H1 (cell line): ENCODE measurements around the gene OPCML. TPM values are rescaled to one million over a fixed set of nuclear protein-coding genes. Genes with fewer than 3 reads are reported as not detected.

Experiments used
- CTCF ChIA-PET: fragments of 300-600 bp; sonication (Branson Sonifier 250); formaldehyde crosslinking; loops from one replicate; lab custom pipeline; 2021; ENCODE audit not compliant: partially characterized antibody; lab: Charles Lee
- POLR2A ChIA-PET: fragments of 300-600 bp; sonication (Branson Sonifier 250); formaldehyde crosslinking; loops from one replicate; lab custom pipeline; 2021; ENCODE audit warnings: inconsistent platforms; ENCODE audit not compliant: partially characterized antibody; lab: Charles Lee
- DNase-seq, 2 experiments: peaks; one replicate each; pipeline versions ENCODE4 v3.0.0 to v3.0.0-alpha.2; 2010 to 2022; ENCODE audit warnings: low spot score in 2 of 2, low read depth in 1 of 2, mixed read lengths in 1 of 2
- FAIRE-seq: peaks from 2 replicates; lab custom pipeline; 2011; peaks lifted over from hg19 to GRCh38; lab: Jason Lieb, UNC
- H2AFZ ChIP-seq: 2 replicates; pipeline ENCODE4 v1.8.1; 2012; ENCODE audit warnings: low read length, inconsistent platforms
- H2AK5ac ChIP-seq: 2 replicates; pipeline ENCODE4 v1.6.1; 2013; ENCODE audit warnings: low read depth, low read length
- H2BK120ac ChIP-seq: replicated peaks from 2 replicates; pipeline ENCODE3; 2013; ENCODE audit warnings: low read depth, low read length, inconsistent platforms
- H2BK12ac ChIP-seq: 2 replicates; pipeline ENCODE4 v1.6.1; 2013; ENCODE audit warnings: low read depth, low read length
- H2BK15ac ChIP-seq: 2 replicates; pipeline ENCODE4 v1.6.1; 2013; ENCODE audit warnings: low read length
- H2BK20ac ChIP-seq: 2 replicates; pipeline ENCODE4 v1.6.1; 2013; ENCODE audit warnings: low read length
- H2BK5ac ChIP-seq: 2 replicates; pipeline ENCODE4 v1.6.1; 2013; ENCODE audit warnings: low read depth, low read length
- H3K14ac ChIP-seq: 2 replicates; pipeline ENCODE4 v1.6.1; 2013; ENCODE audit warnings: inconsistent platforms; ENCODE audit not compliant: insufficient read length
- H3K18ac ChIP-seq: 2 replicates; pipeline ENCODE4 v1.6.1; 2013; ENCODE audit warnings: low read length; ENCODE audit errors: extremely low read depth
- H3K23ac ChIP-seq: 2 replicates; pipeline ENCODE4 v1.6.1; 2013; ENCODE audit warnings: inconsistent platforms; ENCODE audit not compliant: insufficient read length
- H3K23me2 ChIP-seq: 2 replicates; pipeline ENCODE4 v1.6.1; 2013; ENCODE audit warnings: low read depth, low read length
- H3K27ac ChIP-seq: 2 replicates; pipeline ENCODE4 v1.6.1; 2011; ENCODE audit warnings: low read depth, low read length, inconsistent platforms
- H3K27me3 ChIP-seq, 4 experiments: replicated peaks in 1 of 4; 1 replicate in 1 of 4; 2 replicates in 3 of 4; pipeline versions ENCODE4 v1.6.1 to v1.8.1; 2011 to 2013; ENCODE audit warnings: low read length in 3 of 4, mild to moderate bottlenecking in 3 of 4, inconsistent platforms in 2 of 4, mixed read lengths in 2 of 4, moderate library complexity in 1 of 4; ENCODE audit not compliant: control insufficient read depth in 3 of 4, insufficient read depth in 3 of 4; ENCODE audit errors: extremely low read depth in 1 of 4
- H3K36me3 ChIP-seq, 4 experiments: 2 replicates each; pipeline versions ENCODE4 v1.6.1 to v1.8.1; 2011 to 2013; ENCODE audit warnings: mild to moderate bottlenecking in 4 of 4, low read length in 3 of 4, moderate library complexity in 2 of 4, control low read depth in 1 of 4, inconsistent platforms in 1 of 4; ENCODE audit not compliant: insufficient read depth in 4 of 4, control insufficient read depth in 2 of 4
- H3K4ac ChIP-seq: replicated peaks from 2 replicates; pipeline ENCODE3; 2013; ENCODE audit warnings: low read length, low read depth, mixed read lengths, inconsistent platforms; ENCODE audit not compliant: insufficient read length
- H3K4me1 ChIP-seq, 4 experiments: replicated peaks in 1 of 4; 1 replicate in 1 of 4; 2 replicates in 3 of 4; pipeline versions ENCODE4 v1.6.1 to v1.8.1; 2011 to 2013; ENCODE audit warnings: low read length in 3 of 4, inconsistent platforms in 2 of 4, mixed read lengths in 1 of 4; ENCODE audit not compliant: insufficient read depth in 4 of 4, control insufficient read depth in 3 of 4
- H3K4me2 ChIP-seq, 2 experiments: 2 replicates each; pipeline versions ENCODE4 v1.6.1 to v1.8.1; 2011 to 2013; ENCODE audit warnings: low read depth in 2 of 2, low read length in 2 of 2, control low read depth in 1 of 2, inconsistent platforms in 1 of 2, mild to moderate bottlenecking in 1 of 2; ENCODE audit not compliant: insufficient read depth in 1 of 2
- H3K4me3 ChIP-seq, 4 experiments: fragments of 200-600, 300-600 bp in 1 of 4; sonication (generic), shearing (Covaris generic), sonication (Bioruptor Twin) in 1 of 4; 2 replicates each; pipeline versions ENCODE4 v1.5.1 to v1.8.1; 2011 to 2016; ENCODE audit warnings: low read length in 4 of 4, low read depth in 3 of 4, control low read depth in 2 of 4, inconsistent platforms in 2 of 4, mild to moderate bottlenecking in 2 of 4, mixed read lengths in 1 of 4, moderate library complexity in 1 of 4; ENCODE audit not compliant: insufficient read depth in 2 of 4; ENCODE audit errors: extremely low read depth in 1 of 4
- H3K56ac ChIP-seq: replicated peaks from 2 replicates; pipeline ENCODE3; 2013; ENCODE audit warnings: low read depth, mild to moderate bottlenecking, mixed read lengths, low read length, inconsistent platforms; ENCODE audit not compliant: insufficient read length
- H3K79me1 ChIP-seq: 2 replicates; pipeline ENCODE4 v1.6.1; 2013; ENCODE audit warnings: low read depth, low read length, control low read depth
- H3K79me2 ChIP-seq, 2 experiments: 2 replicates each; pipeline versions ENCODE4 v1.6.1 to v1.8.1; 2012 to 2013; ENCODE audit warnings: low read length in 2 of 2, mild to moderate bottlenecking in 2 of 2, inconsistent platforms in 1 of 2; ENCODE audit not compliant: insufficient read depth in 2 of 2, control insufficient read depth in 1 of 2
- H3K9ac ChIP-seq, 4 experiments: replicated peaks in 1 of 4; 1 replicate in 1 of 4; 2 replicates in 3 of 4; pipeline versions ENCODE4 v1.6.1 to v1.8.1; 2011 to 2013; ENCODE audit warnings: low read depth in 3 of 4, low read length in 3 of 4, control low read depth in 2 of 4, mild to moderate bottlenecking in 2 of 4, moderate library complexity in 2 of 4, inconsistent platforms in 1 of 4; ENCODE audit errors: extremely low read depth in 1 of 4
- H3K9me3 ChIP-seq, 2 experiments: 2 replicates each; pipeline versions ENCODE4 v1.6.1 to v1.8.1; 2012 to 2013; ENCODE audit warnings: mild to moderate bottlenecking in 2 of 2, moderate library complexity in 2 of 2, control low read depth in 1 of 2, inconsistent platforms in 1 of 2, low read depth in 1 of 2, low read length in 1 of 2, mixed read lengths in 1 of 2; ENCODE audit not compliant: insufficient read depth in 2 of 2
- H4K20me1 ChIP-seq, 2 experiments: replicated peaks in 1 of 2; 2 replicates each; pipeline versions ENCODE3 to v1.8.1; 2011 to 2013; ENCODE audit warnings: inconsistent platforms in 2 of 2, low read length in 2 of 2, mild to moderate bottlenecking in 1 of 2; ENCODE audit not compliant: insufficient read depth in 2 of 2, control insufficient read depth in 1 of 2
- H4K5ac ChIP-seq: 2 replicates; pipeline ENCODE4 v1.6.1; 2013; ENCODE audit warnings: low read length, low read depth, mixed read lengths, inconsistent platforms; ENCODE audit not compliant: insufficient read length
- H4K8ac ChIP-seq: 2 replicates; pipeline ENCODE4 v1.8.0; 2013; ENCODE audit warnings: mild to moderate bottlenecking, moderate library complexity, low read length, inconsistent platforms; ENCODE audit not compliant: insufficient read depth; ENCODE audit errors: extremely low read depth
- H4K91ac ChIP-seq: replicated peaks from 2 replicates; pipeline ENCODE3; 2013; ENCODE audit warnings: low read length, mixed read lengths, inconsistent platforms; ENCODE audit not compliant: insufficient read length
- ATF3 ChIP-seq: IDR thresholded peaks from 2 replicates; pipeline ENCODE4 v1.6.1; 2011; ENCODE audit warnings: low read depth, mild to moderate bottlenecking, low read length; ENCODE audit not compliant: insufficient read depth
- BCL11A ChIP-seq, 2 experiments: IDR thresholded peaks; one replicate each; pipeline ENCODE4 v1.6.1; 2011; ENCODE audit warnings: low read depth in 2 of 2, low read length in 2 of 2, mild to moderate bottlenecking in 2 of 2
- BRCA1 ChIP-seq: IDR thresholded peaks from 2 replicates; pipeline ENCODE4 v1.6.1; 2012; ENCODE audit warnings: low read depth, low read length, improper control_type of control experiment
- CHD2 ChIP-seq: IDR thresholded peaks from 2 replicates; pipeline ENCODE4 v1.6.1; 2012; ENCODE audit warnings: low read length, improper control_type of control experiment
- E2F6 ChIP-seq: IDR thresholded peaks from 2 replicates; pipeline ENCODE4 v1.6.1; 2012; ENCODE audit warnings: inconsistent platforms
- HDAC6 ChIP-seq: IDR thresholded peaks from one replicate; pipeline ENCODE4 v1.7.1; 2012; ENCODE audit warnings: low read depth, mild to moderate bottlenecking, inconsistent platforms, low read length, moderate library complexity
- KDM1A ChIP-seq: fragments of 200-600, 300-600 bp; sonication (generic); IDR thresholded peaks from 2 replicates; pipeline ENCODE4 v1.7.1; 2016; ENCODE audit warnings: mild to moderate bottlenecking, low read length, borderline replicate concordance
- MAFK ChIP-seq: IDR thresholded peaks from 2 replicates; pipeline ENCODE4 v1.6.1; 2012; ENCODE audit warnings: low read depth, mild to moderate bottlenecking, improper control_type of control experiment, low read length
- MAX ChIP-seq: IDR thresholded peaks from 2 replicates; pipeline ENCODE4 v1.6.1; 2012; ENCODE audit warnings: inconsistent platforms
- POLR2AphosphoS5 ChIP-seq: IDR thresholded peaks from 2 replicates; pipeline ENCODE4 v1.6.1; 2011; ENCODE audit warnings: low read depth, low read length
- POU5F1 ChIP-seq: IDR thresholded peaks from 2 replicates; pipeline ENCODE4 v1.6.1; 2011; ENCODE audit warnings: low read depth, mild to moderate bottlenecking, low read length, moderate library complexity
- RBBP5 ChIP-seq: IDR thresholded peaks from 2 replicates; pipeline ENCODE4 v1.7.1; 2012; ENCODE audit warnings: low read depth, mild to moderate bottlenecking, inconsistent platforms, low read length, moderate library complexity, borderline replicate concordance
- TAF1 ChIP-seq: IDR thresholded peaks from 2 replicates; pipeline ENCODE4 v1.6.1; 2011; ENCODE audit warnings: mild to moderate bottlenecking, low read depth, low read length
- WGBS, 2 experiments: shearing (Covaris generic) in 1 of 2; methylation state at CpG; one replicate each; pipeline versions ENCODE4 v1.1.6 to v1.1.7; 2013 to 2015; ENCODE audit warnings: low lambda C conversion rate in 2 of 2, mixed read lengths in 2 of 2, inconsistent platforms in 1 of 2, low coverage in 1 of 2, missing lambda C conversion rate in 1 of 2; ENCODE audit not compliant: insufficient replicate concordance in 2 of 2, insufficient coverage in 1 of 2, insufficient read length in 1 of 2; ENCODE audit errors: extremely low coverage in 1 of 2, missing lambda C conversion rate in 1 of 2; 5-methylcytosine and 5-hydroxymethylcytosine counted together
- polyA plus RNA-seq, 7 experiments: library from polyadenylated mRNA; depleted of rRNA in 3 of 7; stranded (reverse) in 5 of 7; unstranded in 2 of 7; fragments of >200 nt in 5 of 7; fragments of 200-250 nt in 2 of 7; gene quantifications; 1 replicate in 5 of 7; 2 replicates in 1 of 7; 4 replicates in 1 of 7; pipeline versions ENCODE4 v1.2.1 to v1.2.3, GENCODE V29; 2011 to 2013; ENCODE audit warnings: missing spikeins in 2 of 7, mixed read lengths in 2 of 7
- total RNA-seq: library from RNA; stranded (reverse); fragmentation: NEBNext Ultra II Directional; extraction: Animal tissue kit (Norgen Biotek cat#: 25700); gene quantifications from 2 replicates; pipeline ENCODE4 v1.2.1, GENCODE V29; 2021

OPCML gene
- total and polyA plus RNA-seq, 2 of the 8 experiments (the other 6 are each of a cell fraction or from before 2014, with no cell fraction given): 2.3 to 3.1 TPM

GRCh38 chr11:133506023-133506422 lies 26.3 kb downstream of the OPCML start:
- no peaks in the 10 kb centered on the region for H3K9me3 ChIP-seq
- 0 out of 4 replicates have a peak overlapping the region, but pooled peaks of 1 of the 2 experiments have one; percentile 26 for H3K4me2 ChIP-seq
- TF ChIP-seq POU5F1 (no peak), RBBP5 (no peak), POLR2AphosphoS5 (no peak), MAX (no peak), MAFK (no peak), HDAC6 (no peak), ATF3 (no peak), BCL11A (IDR thresholded peaks at IDR 0.05; ENCODE audit: low read depth in 2 of 2, low read length in 2 of 2) (no peak), KDM1A (no peak), TAF1 (no peak), CHD2 (no peak), BRCA1 (no peak), E2F6 (no peak)
- no peak overlapping the region for H2BK120ac ChIP-seq
- no peaks in the 10 kb centered on the region for H3K36me3 ChIP-seq
- H4K91ac ChIP-seq: no peak overlapping the region
- H2BK12ac ChIP-seq: no peak overlapping the region
- no peak overlapping the region for H2BK20ac ChIP-seq
- H2BK15ac ChIP-seq: no peak overlapping the region
- H3K4me3 ChIP-seq: no peak overlapping the region
- H3K4ac ChIP-seq: no peak overlapping the region
- DNase-seq: no peak
- FAIRE-seq: no peak
- no peaks in the 10 kb centered on the region for H3K79me2 ChIP-seq
- H3K27ac ChIP-seq: no peak overlapping the region
- H2AK5ac ChIP-seq: no peak overlapping the region
- H4K8ac ChIP-seq: no peak overlapping the region
- ChIA-PET POLR2A (interaction anchor here (0.6 kb wide), 1 partner anchor 282 kb away, joined by 3 read pairs; no protein-coding TSS in a partner anchor), CTCF (interaction anchor here (0.6 to 1.3 kb wide), 2 partner anchors 372 to 522 kb away, joined by 3 read pairs; no protein-coding TSS in a partner anchor)
- H2BK5ac ChIP-seq: no peak overlapping the region
- no peak overlapping the region for H3K23ac ChIP-seq
- peaks cover 6 to 34% (median 23%) of the 10 kb centered on the region in 4 experiments for H3K4me1 ChIP-seq
- no peak overlapping the region for H4K5ac ChIP-seq
- H3K9ac ChIP-seq: no peak overlapping the region
- no peak overlapping the region for H3K18ac ChIP-seq
- H3K14ac ChIP-seq: no peak overlapping the region
- no peaks in the 10 kb centered on the region for H4K20me1 ChIP-seq
- H3K27me3 ChIP-seq: peaks cover 0 to 3% (median under 1%) of the 10 kb centered on the region in 4 experiments; a peak in 2 of 7 replicates
- no peak overlapping the region for H2AFZ ChIP-seq
- WGBS, 2 experiments: 59% methylated on average over 3 of the region's 3 CpGs; no CpG with 5 or more reads in 1 of the 2 experiments
- peaks cover 2% of the 10 kb centered on the region; the same call in 1 of the 2 replicates for H3K79me1 ChIP-seq
- H3K23me2 ChIP-seq: no peaks in the 10 kb centered on the region; the same call in none of the 2 replicates
- H3K56ac ChIP-seq: no peak overlapping the region
